ENCODE results near the gene BMAL2.

BMAL2 gene, protein sequence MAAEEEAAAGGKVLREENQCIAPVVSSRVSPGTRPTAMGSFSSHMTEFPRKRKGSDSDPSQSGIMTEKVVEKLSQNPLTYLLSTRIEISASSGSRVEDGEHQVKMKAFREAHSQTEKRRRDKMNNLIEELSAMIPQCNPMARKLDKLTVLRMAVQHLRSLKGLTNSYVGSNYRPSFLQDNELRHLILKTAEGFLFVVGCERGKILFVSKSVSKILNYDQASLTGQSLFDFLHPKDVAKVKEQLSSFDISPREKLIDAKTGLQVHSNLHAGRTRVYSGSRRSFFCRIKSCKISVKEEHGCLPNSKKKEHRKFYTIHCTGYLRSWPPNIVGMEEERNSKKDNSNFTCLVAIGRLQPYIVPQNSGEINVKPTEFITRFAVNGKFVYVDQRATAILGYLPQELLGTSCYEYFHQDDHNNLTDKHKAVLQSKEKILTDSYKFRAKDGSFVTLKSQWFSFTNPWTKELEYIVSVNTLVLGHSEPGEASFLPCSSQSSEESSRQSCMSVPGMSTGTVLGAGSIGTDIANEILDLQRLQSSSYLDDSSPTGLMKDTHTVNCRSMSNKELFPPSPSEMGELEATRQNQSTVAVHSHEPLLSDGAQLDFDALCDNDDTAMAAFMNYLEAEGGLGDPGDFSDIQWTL

DNA sequence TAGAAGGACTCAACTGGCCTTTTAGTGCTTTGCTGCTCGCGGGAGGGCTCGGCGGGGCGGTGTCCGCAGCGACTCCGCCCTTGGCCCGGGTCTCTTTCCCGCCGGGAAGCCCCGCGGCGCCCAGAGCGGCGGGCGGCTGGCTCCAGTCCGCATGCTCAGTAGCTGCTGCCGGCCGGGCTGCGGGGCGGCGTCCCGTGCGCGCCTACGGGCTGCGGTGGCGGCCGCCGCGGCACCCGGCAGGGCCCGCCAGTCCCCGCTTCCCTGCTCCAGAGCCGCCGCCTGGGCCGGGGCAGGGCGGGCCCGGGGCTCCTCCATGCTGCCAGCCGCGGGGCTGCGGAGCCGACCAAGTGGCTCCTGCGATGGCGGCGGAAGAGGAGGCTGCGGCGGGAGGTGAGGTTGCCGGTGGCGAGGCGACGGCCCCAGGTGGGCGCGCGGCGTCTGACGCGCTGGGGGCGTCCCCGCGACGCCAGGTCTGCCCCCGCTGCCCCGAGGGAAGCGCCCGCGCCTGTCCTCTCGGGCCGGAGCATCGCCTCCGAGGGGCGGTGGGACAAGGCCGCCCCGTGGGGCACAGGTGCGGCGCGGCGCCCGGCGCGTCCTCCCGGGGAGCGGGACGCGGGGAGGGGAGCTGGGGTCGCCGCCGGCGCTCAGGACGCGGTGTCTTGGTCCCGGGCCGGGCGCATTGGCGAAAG is at the start of gene BMAL2:
Gene BMAL2, plus strand, starts transcription at position 123 of the 689 bp plus-strand sequence. Its CDS starts 237 bp downstream, at position 360.
- DNase-seq: peak; percentile 27

DNA sequence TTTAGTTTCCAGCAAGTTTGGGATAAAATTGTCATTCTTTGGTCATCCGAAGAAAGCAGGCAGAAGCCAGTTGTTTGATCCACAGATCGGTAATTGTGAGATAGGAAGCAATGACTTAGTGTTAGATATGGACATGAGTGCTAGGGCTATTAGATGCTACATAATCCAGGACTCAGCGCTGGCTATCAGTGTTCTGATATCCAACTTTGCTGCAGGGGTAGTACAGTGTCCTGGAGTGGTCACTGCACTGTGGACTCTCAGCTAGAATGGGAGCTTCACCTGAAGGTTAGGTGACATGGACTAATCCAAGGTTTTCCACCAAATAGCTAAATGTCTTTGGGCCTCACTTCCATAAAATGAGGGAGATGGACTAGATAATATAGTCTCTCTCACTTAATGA is 48.6 kb upstream of the BMAL2 start:
- DNase-seq: no peak

DNA sequence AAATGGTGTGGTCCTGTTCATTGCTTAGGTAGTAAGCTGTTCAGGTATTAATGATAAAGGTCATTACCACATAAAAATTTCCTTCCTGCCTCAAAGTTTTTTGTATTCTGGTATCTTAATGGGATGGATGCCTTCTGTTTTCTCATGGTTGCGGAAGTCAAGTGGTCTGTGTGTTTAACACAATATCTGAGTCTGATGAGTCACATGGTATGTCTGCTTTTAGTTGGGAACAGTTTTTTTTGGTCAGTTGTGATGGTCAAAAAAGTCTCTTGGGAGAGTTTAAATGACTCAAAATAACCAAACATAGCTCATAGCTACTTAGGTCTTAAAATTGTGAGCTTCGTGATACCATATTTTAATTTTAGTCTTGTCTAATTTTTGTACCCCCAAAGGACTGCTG is 47.9 kb upstream of the BMAL2 start:
- DNase-seq: no peak

DNA sequence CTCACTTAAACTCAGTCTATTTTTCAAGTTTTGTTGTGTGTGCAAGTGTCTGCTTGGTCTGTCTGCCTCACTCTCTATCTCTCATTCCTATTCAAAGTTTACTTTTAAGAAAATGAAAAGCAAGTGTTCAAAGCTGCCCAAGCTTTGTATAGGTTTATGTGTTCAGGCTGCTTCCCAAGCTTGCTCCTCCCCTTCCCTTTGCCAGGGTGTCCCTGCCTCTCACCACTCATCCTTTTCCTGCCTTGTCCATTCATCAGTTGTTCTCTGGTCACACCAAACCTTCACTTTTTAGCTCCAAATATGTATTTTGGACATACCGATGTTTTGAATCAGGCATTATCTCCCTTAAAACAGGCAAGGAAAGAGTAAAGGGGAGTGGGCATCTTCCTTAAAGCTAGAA is 47.2 kb upstream of the BMAL2 start:
- DNase-seq: no peak

DNA sequence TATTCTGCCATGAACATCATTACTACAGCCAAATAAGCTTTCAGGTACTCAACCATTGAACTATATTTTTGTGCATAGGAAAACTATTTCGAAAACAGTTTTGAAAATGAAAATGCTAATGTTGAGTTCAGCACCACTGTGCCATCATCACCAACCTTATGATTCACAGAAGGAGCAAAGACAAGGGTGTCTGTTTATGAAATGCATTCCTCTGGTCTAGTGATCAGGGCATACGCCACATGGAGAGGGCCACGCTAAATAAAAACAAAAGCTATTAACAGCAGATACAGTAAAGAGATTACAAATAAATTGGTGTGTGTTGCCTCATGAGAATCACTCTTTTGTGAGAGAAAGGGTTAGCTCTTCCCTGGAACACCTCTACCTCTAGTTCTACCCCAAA is 43.2 kb upstream of the BMAL2 start:
- DNase-seq: no peak

DNA sequence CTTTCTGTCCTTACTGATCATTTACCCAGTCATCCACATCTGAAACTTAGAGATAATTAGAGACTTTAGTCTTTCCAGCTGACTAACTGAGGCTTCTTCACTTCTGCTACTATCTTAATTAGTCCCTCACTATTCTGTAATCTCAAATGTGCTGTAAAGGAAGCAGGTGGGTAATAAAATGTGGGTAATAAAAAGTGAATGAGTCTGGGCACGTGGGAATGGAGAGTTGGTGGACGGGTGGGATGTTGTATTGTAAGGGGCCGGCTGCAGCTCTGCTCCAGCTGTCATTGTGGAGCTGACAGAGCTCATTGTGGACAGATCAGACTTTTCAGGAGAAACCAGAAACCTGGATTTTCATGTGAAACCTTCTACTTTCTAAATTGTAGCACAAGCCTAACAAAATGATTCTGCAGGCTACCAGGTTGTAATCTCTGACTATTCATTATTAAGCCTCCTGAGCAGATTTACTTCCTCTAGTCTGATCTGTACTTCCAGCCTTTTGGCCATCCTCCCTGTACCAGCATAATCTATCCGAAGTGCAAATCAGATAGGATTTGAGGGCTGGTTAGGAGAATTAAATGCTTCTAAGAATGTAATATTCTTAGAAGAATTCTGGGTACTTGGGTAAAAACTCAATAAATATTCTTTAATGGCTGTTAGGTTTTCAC is 42.0 kb upstream of the BMAL2 start:
- no peak for DNase-seq

DNA sequence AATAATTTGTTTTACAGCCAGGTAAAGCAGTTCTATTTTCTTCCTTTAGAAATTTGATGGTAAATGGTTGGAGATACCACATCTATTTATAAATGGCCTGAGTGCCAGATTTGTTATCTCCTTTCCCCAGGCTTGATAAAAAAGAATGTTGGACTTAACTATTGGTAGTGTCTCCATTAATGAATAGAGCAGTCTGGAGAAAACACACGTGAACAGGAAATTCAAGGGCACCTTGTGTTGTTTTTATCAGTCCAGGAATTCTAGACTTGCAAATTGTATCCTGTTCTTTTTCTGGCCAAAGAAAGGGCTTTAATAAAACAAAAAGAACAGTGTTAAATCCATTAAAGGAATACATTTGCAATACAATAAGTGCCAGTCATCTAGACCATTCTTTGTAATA is 40.8 kb upstream of the BMAL2 start:
- no peak for DNase-seq

DNA sequence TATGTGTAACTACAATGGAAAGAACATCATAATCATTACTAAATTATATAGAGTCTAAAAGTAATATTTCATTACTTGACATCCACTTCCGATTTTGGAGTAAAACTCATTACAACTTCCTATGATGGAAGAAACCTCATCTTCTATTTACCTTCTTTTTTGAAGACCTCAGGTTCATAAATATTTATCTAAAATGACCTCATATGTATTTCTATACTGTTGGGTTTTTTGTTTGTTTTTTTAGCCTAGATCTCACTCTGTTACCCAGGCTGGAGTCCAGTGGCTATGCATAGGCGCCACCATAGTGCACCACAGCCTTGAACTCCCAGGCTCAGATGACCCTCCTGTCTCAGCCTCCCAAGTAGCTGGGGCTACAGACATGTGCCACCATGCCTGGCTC is 39.9 kb upstream of the BMAL2 start:
- no peak for DNase-seq

DNA sequence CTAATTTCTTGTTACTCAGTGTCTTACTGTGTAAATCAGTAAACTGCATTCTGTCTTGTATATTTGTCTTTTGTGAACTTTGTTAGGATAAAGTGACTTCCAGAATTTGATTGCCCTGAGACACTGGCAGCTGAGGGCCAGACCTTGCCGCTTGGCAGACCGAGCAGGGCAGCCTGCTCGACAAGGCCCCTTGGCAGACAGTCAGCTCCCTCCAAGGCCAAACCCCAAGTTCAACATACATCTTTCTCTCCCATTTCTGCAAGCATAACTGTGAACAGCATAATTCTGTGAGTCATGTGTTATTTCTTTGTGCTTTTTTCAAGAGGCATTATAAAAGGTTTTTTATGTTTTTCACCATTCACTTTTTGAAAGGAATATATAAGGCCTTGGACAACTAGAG is 39.2 kb upstream of the BMAL2 start:
- DNase-seq: no peak

DNA sequence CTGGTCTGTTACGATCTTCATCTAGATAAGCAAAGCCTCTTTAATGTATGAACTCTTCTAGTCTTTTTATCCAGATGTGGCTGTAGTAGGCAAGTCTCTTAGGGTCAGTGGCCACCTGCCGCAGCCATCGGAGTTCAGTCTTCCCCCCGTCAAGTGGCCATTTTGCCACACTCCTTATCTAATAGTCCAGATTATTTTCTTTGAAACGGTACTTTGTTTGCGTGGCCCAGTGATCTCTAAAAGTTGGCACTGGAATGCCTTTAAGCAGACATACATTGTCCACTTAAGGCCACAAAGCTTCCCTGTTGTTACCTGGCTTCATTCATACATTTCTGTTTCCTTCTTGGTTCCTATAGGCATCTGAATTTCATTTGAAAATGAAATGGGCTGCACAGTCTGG is 36.0 kb upstream of the BMAL2 start:
- no peak for DNase-seq

DNA sequence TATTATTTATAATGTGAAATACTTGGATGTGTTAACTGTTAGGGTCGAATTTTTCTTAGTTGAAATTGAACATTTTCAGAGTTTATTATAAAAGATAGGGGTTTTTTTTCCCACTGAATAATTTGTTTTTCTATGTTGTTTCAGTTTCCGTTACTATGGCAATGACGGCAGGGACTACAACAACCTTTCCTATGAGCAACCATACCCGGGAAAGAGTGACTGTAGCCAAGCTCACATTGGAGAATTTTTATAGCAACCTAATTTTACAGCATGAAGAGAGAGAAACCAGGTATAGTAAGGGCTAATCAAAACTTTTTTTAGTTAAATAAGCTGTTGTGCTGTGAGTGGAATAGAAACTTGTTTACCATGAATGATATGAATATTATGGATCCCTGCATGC is 35.1 kb upstream of the BMAL2 start:
- DNase-seq: no peak

DNA sequence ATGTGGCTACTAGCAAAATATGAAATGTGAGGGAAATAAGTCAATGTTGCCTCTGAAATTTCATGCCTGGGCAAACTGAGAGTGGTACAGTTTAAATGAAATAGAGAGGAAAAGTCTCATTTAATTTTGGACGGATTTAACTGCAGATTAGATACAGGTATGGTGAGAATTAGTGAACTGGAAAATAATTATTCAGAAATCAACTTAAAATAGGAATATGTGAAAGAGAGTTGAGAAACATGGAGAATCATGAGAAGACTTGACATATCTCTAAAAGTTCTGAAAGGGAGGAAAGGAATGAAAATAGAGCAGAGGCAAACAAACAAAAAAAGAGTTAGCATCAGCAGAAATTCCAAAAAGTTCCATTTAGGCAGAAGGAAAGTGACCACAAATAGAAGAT is 33.5 kb upstream of the BMAL2 start:
- no peak for DNase-seq

DNA sequence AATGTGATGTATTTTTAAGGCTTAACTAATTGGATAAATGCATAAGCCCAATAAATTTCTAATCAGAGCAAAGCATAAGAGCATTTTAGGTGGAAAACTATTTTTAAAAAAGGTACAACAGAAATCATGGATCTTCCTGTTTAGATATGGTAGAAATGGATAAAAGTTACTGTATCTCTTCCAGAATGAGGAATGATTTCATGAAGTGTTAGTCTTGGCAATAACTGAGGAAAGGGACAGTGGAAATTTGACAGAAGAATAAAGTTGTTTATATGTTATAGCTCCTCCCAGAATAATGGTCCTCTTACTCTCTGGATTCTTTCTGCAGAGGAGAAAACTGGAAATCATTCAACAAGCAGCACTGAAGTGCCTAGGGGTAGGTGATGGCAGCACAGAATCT is 32.4 kb upstream of the BMAL2 start:
- DNase-seq: no peak

DNA sequence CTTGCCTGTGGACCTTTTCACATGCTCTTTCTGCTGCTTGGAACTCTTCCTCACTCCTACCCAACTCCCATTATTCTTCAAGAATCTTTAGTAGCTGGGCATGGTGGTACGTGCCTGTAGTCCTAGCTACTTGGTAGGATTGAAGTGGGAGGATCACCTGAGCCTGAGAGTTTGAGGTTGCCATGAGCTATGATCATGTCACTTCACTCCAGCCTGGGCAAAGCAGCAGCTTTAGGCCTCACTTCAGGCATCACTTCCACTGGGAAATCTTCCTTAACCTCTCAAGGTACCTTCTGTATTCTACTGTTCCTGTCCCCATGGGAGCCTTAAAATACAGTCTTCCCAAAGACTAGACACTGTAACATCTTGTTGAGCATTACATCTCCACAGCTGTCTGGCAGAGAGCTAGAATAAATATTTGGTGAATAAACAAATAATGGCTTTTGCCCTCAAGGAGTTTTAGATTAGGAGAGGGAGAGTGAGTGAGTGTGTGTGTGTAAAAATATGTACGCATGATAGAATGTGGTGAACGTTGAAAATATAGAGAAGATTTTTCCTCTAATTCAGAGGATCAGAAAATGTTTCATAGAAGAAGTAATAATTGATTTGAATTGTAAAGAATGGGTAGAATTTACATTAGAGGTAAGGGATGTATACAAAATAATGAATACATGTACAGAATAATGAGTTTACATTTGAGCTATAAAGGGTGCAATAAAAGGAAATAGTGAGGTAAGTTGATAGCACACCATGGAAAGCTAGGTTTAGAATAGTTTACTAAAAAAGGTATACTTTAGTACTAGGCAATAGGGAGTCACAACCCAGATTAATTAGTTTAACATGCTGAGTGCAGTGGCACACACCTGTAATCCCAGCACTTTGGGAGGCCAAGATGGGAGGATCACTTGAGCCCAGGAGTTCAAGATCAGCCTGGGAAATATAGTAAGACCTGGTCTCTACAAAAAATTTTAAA is 29.2 kb upstream of the BMAL2 start:
- no peak for DNase-seq

DNA sequence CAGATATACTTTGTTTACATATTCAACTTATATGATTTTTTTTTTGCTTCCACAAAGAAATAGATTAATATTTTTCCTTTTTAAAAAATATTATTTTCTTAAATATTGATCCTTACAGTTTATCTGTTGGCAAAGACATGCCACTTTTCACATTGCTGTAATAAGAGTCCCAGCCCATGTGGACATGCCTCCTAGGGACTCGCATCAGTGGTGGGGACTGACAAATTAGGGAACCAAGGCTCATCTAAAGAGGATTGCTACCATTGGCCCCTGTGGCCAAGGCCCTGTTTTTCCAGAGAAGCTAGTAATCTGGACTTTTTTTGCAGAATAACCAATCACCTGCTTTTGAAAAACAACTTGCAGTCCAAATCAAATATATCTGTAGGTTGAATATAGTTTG is 27.8 kb upstream of the BMAL2 start:
- no peak for DNase-seq

DNA sequence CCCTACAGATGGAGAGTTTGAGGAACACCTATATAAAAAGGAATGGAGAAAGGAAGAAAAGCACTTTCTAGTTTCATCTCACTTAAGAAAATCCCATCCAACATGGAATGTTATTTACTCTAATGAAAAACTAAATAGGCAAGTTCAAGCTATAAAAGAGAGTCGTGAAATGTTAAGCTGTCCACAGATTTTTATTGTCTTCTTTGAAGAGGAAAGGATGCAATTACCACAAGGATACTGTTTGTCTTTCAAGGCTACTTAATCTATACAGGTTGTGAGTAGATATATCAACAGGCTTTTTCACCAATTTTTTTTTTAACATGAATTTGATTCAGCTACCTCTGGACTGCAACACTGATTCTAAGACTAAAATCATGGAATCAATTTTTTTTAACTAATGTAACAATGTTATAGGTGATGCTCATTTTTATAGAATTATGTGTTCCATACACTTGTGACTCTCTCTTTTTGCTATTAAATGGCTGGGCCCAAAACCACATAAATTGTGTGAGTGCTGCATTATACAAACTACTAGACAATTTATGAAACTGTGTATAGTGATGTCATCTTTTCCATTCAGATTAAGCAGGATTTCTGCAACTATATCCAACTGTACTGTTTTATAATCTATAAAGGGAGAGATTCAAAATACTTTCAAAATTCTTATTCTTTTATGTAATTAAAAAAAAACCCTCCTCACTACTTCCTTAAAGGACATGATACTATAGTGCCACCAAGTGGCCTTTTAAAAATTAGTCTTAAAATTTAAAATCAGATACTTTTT is 26.8 kb upstream of the BMAL2 start:
- no peak for DNase-seq

DNA sequence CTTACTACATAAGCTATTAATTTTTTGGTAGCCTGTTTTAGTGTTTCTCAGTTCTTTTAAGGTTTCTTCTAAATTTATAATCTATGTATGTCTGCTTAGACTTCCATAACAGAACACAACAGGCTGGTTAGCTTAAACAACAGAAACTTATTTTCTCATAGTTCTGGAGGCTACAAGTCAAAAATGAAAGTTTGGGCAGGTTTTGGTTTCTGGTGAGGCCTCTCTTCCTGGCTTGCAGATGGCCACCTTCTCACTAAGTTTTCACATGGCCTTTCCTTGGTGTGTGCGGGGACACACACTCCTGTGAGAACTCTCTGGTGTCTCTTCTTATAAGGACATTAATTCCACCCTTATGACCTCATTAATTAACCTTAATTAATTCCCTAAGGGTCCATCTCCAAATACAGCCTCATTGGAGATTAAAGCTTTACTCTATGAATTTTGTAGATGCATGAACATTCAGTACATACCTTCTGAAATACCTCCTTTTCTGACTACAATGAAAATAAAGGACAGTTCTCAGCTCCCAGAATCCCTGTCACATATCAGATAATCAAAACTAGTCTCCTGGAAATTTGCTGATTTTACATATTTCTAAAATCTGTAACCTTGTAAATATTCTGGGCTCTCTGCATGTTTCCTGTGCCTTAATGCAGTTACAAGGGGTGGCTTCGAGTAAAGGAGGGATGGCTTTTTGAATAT is 23.2 kb upstream of the BMAL2 start:
- no peak for DNase-seq

DNA sequence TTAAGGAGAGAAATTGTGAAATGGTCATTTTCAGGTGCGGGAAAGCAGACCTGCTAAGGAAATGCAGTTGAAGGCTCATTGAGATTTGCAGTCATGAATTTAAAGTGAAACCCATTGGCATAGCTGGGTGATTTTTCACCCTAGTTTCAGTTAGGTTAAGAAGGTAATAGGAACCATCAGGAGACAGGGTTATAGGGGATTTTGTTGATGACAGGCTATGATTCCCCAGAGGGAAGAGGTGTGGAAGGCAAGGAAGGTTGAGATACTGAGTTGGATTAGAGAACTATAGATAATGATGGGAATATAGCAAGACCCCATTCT is 22.7 kb upstream of the BMAL2 start:
- no peak for DNase-seq

DNA sequence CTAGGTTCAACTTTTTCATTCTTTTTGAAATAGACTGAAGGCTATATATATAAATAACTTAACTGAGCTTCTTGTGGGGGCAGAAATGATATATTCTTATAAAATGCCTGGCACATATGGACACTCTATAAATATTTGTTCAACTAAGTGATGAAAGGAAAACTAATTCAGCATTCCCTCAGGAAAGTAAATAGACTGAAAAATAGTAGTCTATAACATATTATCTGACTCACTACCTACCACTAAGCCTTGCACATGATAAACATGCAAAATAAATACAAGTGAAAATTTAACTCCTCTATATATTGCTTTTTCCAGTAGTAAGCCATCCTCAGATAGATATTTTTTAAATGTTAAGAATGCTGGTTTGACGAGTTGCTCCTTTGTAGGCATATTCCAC is 15.7 kb upstream of the BMAL2 start:
- no peak for DNase-seq

DNA sequence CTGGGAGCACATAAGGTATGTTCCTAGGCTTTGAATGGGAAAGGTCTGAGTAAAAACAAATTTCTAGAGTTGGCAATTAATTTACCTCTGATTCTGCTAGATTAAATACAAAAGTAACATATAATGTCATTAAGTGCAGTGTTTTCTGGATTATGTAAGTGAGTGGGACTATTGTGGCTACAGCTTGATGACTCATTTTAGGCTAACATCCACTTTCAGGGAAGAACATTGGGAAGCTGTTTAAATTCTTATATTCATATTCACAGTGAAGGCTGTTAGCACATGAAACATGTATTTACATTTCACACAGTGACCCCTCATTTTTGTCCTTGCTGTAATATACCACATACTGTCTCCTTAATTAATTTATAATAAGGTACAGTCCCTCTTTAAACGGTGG is 13.2 kb upstream of the BMAL2 start:
- DNase-seq: no peak

DNA sequence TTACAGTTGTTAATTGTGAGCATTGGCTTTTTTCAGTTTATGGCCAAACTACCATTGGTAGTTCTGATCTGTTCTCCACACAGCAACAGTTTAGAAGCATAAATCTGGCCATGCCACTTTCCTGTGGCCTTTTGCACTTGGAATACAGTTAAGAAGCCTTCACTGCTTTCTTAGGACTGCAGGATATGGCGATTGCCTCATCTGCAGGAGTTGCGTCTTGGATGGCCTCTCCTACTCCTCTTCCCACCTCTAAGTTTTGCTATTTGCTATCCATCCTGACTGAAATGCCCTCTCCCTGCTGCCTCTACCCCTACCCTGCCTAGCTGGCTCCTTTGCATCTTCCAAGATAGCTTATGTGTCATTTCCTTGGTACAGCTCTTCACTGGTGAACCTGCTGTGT is 12.8 kb upstream of the BMAL2 start:
- no peak for DNase-seq

Data from stimulated activated CD4-positive, alpha-beta T cell treated with anti-CD3 and anti-CD28 coated beads, Interleukin-4, amount 100 ng/mL, for 24 hours (primary cell).